HG03066 (cell line): Measurements from ENCODE around the gene SDC4.

Experiments
- ATAC-seq: cut with Tn5 transposase; IDR thresholded peaks from one replicate; pipeline ENCODE4 v1.9.1; 2021; ENCODE audit warnings: low read depth; ENCODE audit not compliant: unreplicated experiment

SDC4 gene, protein sequence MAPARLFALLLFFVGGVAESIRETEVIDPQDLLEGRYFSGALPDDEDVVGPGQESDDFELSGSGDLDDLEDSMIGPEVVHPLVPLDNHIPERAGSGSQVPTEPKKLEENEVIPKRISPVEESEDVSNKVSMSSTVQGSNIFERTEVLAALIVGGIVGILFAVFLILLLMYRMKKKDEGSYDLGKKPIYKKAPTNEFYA

GRCh38 chr20:45347936-45348778 is at the start of gene SDC4:
Gene SDC4 (minus strand): TSS chr20:45348424. CDS start chr20:45348384, 40 bp downstream.
- no peak for ATAC-seq

DNA sequence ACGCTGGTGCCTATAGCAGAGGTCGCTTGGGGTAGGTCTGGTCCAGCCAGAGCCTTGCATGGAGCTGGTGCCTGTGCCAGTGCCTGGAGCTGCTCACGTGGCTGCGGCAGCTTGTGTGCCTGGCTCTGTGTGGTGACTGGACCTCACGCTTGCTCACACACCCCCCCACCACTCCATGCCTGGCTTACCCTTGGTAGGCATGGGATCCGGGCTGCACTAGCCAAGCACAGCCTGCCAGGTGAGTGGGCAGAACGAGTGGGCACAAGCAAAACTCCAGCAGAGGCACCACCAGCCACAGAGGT is 46.8 kb upstream of the SDC4 start:
- ATAC-seq = no peak

- no peak for ATAC-seq
These were observed 46.2 kb upstream of the SDC4 start for GRCh38 chr20:45394221-45395113.

- no peak for ATAC-seq
These were observed 44.5 kb upstream of the SDC4 start for GRCh38 chr20:45392733-45393132.

DNA sequence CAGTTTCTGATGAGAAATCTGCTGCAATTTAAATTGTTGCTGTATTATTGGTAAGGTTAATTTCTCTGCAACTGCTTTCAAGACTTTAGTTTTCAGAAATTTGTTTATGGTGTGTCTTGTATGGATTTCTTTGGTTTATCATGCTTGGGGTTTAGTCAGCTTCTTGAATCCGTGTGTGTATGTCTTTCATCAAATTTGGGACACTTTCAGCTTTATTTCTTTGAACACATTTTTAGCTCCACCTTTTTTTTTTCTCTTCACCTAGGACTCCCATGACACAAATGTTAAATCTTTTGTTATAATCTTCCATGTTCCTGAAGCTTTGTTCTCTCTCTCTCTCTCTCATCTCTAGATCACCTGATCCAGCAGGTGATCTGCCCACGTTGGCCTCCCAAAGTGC is 43.3 kb upstream of the SDC4 start:
- no peak for ATAC-seq

DNA sequence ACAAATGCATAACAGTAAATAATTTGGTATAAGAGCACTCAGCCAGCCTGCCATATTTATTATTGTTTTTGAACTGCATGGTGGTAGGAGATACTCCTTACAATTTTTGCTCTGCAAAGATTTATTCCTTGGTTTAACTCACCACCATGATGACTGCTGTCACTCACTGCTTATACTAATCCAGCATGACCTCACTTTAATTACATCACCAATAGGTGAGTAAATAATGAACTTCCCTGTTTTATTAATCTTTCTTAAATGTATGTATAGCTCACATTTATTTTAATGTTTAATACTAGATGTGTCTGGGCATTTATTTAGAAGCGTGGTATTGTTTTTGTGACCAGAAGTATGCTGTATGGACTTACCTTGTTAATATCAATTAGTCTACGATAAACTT is 42.7 kb upstream of the SDC4 start:
- ATAC-seq = no peak

DNA sequence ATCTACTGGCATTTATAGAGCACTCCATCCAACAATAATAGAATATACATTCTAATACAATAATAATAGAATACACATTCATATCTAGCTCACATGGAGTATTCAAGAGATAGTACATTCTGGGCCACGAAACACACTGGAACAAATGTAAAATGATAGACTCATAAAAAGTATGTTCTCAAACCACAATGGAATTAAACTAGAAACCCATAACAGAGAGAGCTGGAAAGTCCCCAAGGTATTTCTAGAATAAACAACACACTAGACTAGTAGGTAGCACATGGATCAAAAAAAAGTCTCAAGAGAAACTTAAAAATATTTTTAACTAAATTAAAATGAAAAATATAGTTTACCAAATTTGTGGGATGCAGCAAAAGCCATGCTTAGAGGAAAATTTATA is 39.0 kb upstream of the SDC4 start:
- no peak for ATAC-seq

DNA sequence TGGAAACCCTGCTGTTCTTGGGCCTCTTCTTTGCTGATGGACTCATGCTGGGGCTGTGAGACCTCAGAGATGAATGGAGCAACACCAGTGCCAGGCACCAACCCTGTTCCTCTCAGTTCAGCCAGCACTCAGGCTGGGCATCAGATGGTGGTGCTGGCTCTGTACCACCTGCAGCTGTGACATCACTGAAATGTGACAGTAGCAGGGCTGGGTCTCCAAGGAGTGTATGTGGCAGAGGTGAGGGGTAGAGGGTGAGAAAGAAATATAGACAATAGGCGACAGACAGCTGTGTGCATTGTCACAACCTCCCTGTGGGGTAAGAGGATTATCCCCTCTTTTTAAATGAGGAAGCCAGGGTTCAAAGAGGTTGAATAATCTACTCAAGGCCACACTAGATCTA is 30.0 kb upstream of the SDC4 start, which contains the start of gene TP53TG5:
TP53TG5 (minus strand) TSS at position 135 of the 400 bp plus-strand sequence; CDS start at position 46, 89 bp downstream.
- ATAC-seq = no peak

DNA sequence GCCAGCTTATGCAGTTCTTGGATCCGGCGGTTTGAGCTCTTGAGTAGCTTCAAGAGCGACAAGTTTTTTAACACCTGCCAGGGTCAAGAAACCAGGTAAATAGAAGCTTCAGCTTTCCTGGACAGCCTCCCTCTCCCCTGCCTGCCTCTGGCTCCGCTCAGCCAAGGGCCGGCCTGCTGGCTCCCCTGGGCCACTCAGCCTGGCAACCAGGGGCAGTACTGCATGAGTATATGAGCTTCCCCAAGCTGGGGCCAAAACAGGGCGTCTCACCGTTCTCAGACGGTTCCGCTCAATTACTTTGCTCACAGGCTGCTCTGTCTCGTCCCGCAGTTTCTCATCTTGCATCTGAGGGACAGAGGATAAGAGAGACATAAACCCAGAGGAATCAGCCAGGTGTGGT is 29.0 kb upstream of the SDC4 start:
- ATAC-seq = no peak

- no peak for ATAC-seq
These were observed 26.7 kb upstream of the SDC4 start for GRCh38 chr20:45374966-45375365.

DNA sequence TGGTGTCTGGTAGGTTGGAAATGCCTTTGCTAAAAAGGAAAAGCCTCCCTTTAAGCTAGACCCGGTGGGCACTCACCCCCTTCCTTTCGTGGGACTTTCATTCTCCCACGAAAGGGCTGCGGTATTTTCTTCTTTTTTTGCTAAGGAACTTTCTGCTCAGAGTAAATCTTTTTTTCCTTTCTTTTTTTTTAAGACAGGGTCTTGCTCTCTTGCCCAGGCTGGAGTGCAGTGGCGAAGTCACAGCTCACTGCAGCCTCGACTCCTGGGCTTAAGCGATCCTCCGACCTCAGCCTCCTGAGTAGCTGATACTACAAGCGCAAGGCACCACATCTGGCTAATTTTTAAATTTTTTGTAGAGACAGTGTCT is 25.9 kb upstream of the SDC4 start:
- no peak for ATAC-seq

GRCh38 chr20:45373353-45374100 is 25.3 kb upstream of the SDC4 start:
- no peak for ATAC-seq

GRCh38 chr20:45372646-45373352 is 24.6 kb upstream of the SDC4 start:
- no peak for ATAC-seq

GRCh38 chr20:45372241-45372640 is 24.0 kb upstream of the SDC4 start:
- no peak for ATAC-seq

GRCh38 chr20:45370571-45371160 is 22.4 kb upstream of the SDC4 start:
- ATAC-seq = no peak

DNA sequence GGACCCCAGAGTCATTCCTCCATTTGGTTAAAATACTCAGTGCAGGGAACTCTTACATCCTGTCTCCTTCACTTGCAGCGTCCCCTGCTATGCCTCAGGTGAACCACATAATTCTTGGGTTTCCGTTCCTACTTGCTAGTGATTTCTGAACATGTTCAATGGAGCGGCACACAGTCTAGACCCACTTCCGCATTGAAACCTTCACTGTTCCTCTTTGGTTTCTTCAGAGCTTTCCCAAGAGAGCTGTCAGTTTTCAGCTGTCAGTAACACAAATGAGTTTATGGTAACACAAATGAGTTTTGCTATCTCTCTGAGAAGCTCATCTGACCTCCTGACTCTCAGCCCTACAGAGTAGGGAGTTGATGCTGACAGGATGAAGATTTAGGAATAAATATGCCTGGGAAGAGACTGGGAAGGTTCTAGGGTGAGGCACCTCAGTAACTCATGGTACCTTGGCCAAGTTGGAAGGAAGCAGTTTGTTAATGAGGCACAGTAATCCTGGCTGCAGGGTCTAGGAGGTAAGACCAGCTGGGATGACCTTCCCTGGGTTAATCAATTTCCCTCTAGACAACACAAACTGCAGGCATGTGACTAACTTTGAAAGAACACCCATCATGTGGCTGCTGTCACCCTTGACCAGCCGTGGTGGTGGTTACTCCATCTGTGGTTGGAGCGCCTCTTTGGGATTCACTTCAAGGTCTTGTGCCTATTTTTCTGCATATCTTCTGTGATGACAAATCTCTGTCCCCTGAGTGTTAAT is 20.2 kb upstream of the SDC4 start:
- ATAC-seq = peak; percentile 78

GRCh38 chr20:45367126-45367525 is 18.9 kb upstream of the SDC4 start:
- no peak for ATAC-seq

- ATAC-seq = no peak
These were observed 18.4 kb upstream of the SDC4 start for GRCh38 chr20:45366631-45367030.

- ATAC-seq = no peak
These were observed 18.0 kb upstream of the SDC4 start for GRCh38 chr20:45366192-45366591.
